Activated CD4-positive, alpha-beta T cell treated with anti-CD3 and anti-CD28 coated beads for 4 hours (primary cell): ENCODE measurements around the gene EYS.
"Not testable (repeated sequence)": the region's sequence is repeated elsewhere in the genome, so short reads cannot be mapped to it uniquely, and the experiment has no call there.

ENCODE experiments used
- DNase-seq, 2 donors: peaks; one replicate each; pipeline ENCODE4 v3.0.0-alpha.2; 2020

The EYS gene

GRCh38 chr6:63745784-63746183 is 1961.2 kb downstream of the EYS start:
- no peak for DNase-seq

- DNase-seq = no peak
Measured at GRCh38 chr6:63744810-63745209, 1962.2 kb downstream of the EYS start.

GRCh38 chr6:63743691-63744090 is 1963.3 kb downstream of the EYS start:
- no peak for DNase-seq

- no peak for DNase-seq
Measured at GRCh38 chr6:63742060-63742459, 1965.0 kb downstream of the EYS start.

GRCh38 chr6:63740709-63741108 is 1966.3 kb downstream of the EYS start:
- DNase-seq = no peak

GRCh38 chr6:63739094-63739687 is 1967.8 kb downstream of the EYS start:
- DNase-seq = no peak

GRCh38 chr6:63738190-63738589 is 1968.8 kb downstream of the EYS start:
- not testable (repeated sequence) for DNase-seq

GRCh38 chr6:63734923-63735322 is 1972.1 kb downstream of the EYS start:
- no peak for DNase-seq

GRCh38 chr6:63732336-63732735 is 1974.7 kb downstream of the EYS start:
- DNase-seq = no peak

GRCh38 chr6:63731930-63732329 is 1975.1 kb downstream of the EYS start:
- DNase-seq = no peak

- no peak for DNase-seq
Measured at GRCh38 chr6:63730311-63730710, 1976.7 kb downstream of the EYS start.

- DNase-seq = no peak
Measured at GRCh38 chr6:63724721-63725120, 1982.3 kb downstream of the EYS start.

- no peak for DNase-seq
Measured at GRCh38 chr6:63721181-63721580, 1985.8 kb downstream of the EYS start.

- DNase-seq = no peak
Measured at GRCh38 chr6:63716169-63716568, 1990.9 kb downstream of the EYS start.

GRCh38 chr6:63714091-63714490 is 1992.9 kb downstream of the EYS start:
- no peak for DNase-seq

- DNase-seq = no peak
Measured at GRCh38 chr6:63713332-63713731, 1993.7 kb downstream of the EYS start.

- no peak for DNase-seq
Measured at GRCh38 chr6:63709148-63709547, 1997.9 kb downstream of the EYS start.

GRCh38 chr6:63708631-63709030 is 1998.4 kb downstream of the EYS start:
- DNase-seq = no peak

- DNase-seq = no peak
Measured at GRCh38 chr6:63706630-63707029, 2000.4 kb downstream of the EYS start.

- no peak for DNase-seq
Measured at GRCh38 chr6:63705707-63706106, 2001.3 kb downstream of the EYS start.

GRCh38 chr6:63690221-63690620 is 2016.8 kb downstream of the EYS start:
- no peak for DNase-seq

GRCh38 chr6:63689421-63689820 is 2017.6 kb downstream of the EYS start:
- DNase-seq = no peak

- no peak for DNase-seq
Measured at GRCh38 chr6:63685446-63686379, 2021.3 kb downstream of the EYS start.

- no peak for DNase-seq
Measured at GRCh38 chr6:63683071-63683603, 2023.9 kb downstream of the EYS start.
